HG02885 (cell line): ENCODE measurements around the gene FER.
"Not testable (repeated sequence)": the region's sequence is repeated elsewhere in the genome, so short reads cannot be mapped to it uniquely, and the experiment has no call there.

Source experiments
- ATAC-seq: cut with Tn5 transposase; IDR thresholded peaks from one replicate; pipeline ENCODE4 v1.9.1; 2021; ENCODE audit warnings: mild to moderate bottlenecking; ENCODE audit not compliant: unreplicated experiment, poor library complexity

Gene FER

DNA sequence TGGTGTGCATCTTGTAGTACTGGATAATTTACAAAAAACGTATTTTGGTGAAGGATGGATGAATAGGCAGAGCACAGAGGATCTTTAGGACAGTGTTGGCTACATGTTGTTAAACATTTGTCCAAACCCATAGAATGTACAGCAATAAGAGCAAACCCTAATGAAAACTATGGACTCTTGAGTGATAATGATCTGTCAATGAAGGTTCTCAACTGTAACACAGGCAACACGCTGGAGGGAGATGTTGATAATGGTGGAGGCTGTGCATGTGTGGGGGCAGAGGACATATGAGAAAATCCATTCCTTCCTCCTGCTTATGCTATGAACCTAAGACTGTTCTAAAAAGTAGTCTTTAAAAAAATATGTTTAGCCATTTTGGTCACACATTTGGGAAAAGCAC is 194.0 kb downstream of the FER start:
- ATAC-seq, result no peak

DNA sequence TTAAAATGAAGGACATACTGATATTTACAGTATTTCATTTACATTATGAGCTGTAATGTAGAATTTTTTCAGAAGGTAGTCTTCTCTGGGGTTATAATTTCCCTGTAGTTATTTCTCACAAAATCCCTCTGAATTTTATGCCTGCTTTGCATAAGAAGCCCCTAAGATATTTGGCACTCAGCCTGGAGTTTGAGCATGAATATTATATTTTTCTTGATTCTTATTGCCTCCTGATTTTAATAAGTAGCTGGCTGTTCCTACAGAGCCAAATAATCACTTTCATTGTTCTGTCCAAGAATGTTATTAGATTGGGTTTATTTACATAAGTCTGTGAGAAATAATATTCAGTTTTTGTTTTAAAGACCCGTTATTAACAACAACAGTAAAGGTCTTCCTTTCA is 195.0 kb downstream of the FER start:
- ATAC-seq, result no peak

DNA sequence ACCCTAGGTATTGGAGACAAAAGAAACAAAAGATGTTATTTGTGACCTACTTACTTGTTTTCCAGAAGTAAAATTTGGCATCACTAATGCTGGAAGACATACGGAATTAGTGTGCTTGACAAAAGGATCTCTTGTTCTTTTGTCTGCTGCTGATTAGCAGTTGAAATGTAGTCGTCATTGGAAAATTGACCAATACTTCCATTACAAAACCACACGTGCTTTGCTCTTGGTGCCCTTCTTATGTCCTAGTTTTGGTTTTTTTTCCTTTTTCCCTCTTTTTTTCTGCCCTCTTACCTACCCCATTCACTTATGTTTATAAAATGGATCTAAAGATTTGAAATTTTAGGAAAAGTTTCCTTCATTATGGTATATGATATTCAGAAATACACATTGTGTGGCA is 197.4 kb downstream of the FER start:
- ATAC-seq, result no peak

DNA sequence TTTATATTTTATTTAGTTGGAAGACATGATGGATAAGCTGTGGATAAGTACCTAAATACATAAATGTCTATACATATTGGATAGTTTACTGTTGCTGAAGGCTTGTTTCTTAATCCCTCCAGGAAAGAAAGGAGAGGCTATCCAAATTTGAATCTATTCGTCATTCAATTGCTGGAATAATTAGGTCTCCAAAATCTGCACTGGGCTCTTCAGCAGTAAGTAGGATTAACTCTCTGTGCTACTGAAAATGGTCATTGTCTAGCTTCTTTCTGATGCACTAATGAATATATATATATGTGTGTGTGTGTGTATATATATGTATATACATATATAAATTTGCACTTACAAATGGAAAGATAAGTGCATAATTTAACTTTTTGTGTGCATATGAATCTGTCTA is 198.3 kb downstream of the FER start:
- ATAC-seq, result no peak

DNA sequence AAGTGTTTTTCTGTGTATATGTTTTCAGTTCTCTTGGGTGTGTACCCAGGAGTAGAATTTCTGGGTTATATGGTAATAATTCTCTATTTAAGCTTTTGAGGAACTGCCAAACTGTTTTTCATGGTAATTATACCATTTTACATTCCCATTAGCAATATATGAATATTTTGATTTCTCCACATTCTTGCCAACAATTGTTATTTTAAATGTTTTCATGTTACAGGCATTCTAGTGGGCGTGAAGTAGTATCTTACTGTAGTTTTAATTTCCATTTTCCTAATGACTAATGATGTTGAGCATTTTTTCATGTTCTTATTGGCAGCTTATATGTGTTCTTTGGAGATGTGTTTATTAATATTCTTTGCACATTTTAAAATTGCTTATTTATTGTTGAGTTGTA is 199.5 kb downstream of the FER start:
- no peak for ATAC-seq

DNA sequence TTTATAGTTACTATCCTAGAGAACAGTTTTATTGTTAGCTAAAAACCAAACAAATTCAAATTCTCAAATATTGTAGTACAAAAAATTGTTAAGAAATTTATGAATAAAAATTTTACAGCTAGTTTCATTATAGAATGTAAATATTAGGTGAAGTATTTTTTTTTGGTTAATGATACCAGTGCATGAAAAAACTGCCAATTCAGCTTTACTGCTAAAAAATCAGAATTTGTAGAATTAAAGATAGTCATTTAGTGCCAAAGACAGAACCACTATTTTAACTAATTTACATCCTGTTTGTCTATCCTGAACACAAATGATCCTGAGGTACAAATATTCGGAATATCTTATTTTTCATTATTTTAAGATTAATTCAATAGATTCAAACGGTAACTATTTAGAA is 202.6 kb downstream of the FER start:
- no peak for ATAC-seq

DNA sequence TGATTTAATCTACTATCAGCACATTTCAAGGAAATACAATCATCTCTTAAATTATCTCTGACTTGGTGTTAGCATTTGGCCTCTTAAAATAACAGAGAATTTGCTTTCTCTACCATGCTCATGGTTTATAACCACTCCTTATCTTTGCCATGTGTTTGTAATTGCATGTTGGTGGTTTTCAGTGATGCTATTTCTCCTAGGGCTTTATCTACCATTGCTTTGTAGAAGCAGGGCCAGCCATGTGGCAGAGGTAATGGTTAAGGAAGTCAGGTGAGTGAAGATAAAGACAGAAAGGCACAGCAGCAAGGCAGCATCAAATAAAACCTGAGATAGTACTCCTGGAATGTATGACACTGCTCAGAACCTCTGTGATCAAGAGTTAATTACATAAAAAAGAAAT is 206.2 kb downstream of the FER start:
- no peak for ATAC-seq

DNA sequence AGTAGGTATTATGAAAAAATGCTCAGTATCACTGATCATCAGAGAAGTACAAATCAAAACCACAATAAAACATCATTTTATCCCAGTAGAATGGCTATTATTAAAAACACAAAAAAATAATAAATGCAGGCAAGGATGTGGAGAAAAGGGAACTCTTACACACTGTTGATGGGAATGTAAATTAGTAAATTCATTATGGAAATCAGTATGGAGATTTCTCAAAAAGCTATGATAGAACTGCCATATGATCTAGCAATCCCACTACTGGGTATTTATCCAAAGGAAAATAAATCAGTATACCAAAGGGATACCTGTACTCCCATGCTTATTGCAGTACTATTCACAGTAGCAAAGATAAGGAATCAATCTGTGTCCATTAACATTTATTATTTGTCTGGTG is 209.6 kb downstream of the FER start:
- ATAC-seq, result no peak

DNA sequence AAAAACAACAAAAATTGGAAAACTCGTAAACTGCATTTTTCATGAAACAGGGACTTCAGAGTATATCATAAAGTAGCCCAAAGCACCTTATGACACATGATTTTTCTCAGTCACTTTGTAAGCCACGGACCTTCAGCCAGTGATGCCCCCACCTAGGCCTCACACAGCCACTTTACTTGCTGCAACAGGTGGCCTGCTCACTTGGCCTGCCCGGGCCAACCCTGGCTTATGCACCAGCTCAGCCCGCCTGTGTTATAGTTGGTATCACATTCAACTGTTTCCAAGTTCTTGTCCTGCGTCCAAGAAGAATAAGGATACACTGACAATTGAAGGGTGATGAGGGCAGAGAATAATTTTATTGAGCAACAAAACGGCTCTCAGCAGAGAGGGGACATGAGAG is 219.2 kb downstream of the FER start:
- no peak for ATAC-seq

DNA sequence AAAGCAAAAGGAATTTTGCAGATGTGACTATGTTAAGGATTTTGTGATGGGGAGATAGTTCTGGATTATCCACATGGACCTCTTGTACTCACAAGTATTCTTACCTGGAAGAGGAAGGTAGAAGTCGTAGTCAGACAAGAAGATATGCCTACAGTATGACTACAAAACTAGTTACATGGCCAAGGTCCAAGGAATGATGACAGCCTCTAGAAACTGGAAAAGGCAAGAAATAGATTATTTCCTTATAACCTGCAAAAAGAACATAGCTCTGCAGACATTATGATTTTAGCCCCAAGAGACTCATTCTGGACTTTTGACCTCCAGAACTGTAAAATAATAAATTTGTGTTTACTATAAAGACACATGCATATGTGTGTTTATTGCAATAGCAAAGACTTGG is 226.9 kb downstream of the FER start:
- no peak for ATAC-seq

DNA sequence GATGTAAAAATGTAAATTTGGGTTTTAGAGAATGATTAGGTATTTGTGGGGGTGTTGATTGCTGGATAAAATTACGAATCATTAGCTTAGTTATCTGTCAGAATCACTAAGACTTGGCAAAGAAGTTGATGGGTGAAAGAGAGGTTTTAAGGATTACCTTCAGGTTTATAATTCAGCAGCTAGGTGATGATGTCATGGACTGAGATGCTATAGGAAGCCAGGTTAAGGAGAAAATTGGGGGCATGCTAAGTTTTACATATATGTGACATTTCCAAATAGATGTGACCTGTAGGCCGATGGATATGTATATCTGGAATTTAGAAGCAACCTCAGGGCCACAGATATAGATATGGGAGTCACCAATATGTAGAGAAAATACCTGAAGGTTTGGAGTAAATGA is 228.0 kb downstream of the FER start:
- no peak for ATAC-seq

DNA sequence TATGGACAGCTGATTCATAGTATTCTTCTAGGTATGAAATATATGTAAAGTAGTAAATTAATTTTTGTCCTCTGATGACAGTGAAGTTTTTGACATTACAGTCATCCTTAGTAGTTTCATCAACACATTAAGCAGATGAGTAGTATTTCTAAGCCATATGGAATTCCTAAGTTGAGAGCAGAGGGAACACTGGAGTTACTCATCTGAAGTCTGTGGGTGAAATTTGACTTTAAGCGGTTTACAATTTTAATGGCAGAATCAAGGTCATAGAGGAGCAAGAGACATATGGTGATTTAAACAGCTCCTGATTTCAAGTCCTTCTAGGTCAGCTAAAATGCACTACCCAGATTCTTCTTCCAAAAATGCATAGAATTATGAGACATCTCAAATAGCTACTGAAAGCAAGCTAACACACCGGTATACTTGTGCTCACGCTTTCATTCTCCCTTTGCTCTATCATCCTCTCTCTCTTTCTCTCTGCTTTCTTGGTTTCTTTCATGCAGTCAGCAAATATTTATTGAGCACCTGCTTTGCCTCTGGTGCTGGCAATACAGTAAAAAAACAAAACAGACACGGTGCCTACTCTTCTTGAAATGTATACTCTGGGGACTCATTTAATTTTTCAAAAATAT is 235.9 kb downstream of the FER start:
- ATAC-seq, result no peak

DNA sequence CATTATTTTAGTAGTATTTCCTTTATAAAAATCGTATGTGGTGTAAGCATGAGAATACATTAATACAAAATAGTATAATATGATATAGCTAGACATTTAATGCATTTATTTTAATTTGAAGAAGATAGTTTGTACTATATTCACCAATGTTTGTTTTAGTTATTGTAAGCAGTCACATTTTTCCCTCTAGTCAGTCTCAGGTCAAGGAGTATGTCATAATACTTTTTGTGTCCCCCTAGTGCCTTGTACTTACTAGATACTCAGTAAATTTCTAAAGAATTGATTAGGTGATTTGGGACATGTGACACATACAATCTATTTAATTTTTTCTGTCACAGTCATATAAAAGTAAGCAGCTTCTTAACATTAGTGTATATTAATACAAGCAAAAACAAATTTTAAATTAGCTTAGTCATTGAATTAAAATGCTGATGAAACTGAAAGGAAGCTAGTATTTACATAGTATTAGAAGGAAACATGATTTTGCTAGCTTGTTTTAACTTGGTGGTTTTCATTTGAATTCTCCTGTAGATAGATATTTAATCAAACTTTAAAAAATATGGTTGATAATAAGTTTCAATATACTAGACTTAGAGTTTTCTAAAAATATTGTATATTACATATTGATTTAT is 242.2 kb downstream of the FER start:
- no peak for ATAC-seq

DNA sequence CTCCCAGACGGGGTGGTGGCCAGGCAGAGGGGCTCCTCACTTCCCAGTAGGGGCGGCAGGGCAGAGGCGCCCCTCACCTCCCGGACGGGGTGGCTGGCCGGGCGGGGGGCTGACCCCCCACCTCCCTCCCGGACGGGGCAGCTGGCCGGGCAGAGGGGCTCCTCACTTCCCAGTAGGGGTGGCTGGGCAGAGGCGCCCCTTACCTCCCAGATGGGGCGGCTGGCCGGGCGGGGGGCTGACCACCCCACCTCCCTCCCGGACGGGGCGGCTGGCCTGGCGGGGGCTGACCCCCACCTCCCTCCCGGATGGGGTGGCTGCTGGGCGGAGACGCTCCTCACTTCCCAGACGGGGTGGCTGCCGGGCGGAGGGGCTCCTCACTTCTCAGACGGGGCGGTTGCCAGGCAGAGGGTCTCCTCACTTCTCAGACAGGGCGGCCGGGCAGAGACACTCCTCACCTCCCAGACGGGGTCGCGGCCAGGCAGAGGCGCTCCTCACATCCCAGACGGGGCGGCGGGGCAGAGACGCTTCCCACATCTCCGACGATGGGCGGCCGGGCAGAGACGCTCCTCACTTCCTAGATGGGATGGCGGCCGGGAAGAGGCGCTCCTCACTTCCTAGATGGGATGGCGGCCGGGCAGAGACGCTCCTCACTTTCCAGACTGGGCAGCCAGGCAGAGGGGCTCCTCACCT is 244.8 kb downstream of the FER start:
- ATAC-seq, result not testable (repeated sequence)

DNA sequence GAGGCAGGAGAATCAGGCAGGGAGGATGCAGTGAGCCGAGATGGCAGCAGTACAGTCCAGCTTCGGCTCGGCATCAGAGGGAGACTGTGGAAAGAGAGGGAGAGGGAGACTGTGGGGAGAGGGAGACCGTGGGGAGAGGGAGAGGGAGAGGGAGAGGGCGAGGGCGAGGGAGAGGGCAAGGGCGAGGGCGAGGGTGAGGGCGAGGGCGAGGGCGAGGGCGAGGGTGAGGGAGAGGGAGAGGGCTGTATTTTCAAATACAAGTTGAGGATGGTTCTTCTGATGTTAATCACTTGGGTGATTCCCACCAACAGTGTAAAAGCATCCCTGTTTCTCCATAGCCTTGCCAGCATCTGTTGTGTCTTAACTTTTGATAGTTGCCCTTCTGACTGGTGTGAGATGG is 245.7 kb downstream of the FER start:
- not testable (repeated sequence) for ATAC-seq

DNA sequence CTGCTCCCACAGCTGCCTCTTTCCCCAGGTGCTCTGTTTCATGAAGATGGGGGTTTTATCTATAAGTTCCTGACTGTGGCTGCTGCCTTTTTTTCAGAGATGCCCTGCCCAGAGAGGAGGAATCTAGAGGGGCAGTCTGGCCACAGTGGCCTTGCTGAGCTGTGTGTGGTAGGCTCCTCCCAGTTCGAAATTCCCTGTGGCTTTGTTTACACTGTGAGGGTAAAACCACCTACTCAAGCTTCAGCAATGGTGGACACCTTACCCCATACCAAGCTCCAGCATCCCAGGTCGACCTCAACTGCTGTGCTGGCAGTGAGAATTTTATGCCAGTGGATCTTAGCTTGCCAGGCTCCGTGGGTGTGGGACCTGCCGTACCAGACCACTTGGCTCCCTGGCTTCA is 250.0 kb downstream of the FER start:
- no peak for ATAC-seq

DNA sequence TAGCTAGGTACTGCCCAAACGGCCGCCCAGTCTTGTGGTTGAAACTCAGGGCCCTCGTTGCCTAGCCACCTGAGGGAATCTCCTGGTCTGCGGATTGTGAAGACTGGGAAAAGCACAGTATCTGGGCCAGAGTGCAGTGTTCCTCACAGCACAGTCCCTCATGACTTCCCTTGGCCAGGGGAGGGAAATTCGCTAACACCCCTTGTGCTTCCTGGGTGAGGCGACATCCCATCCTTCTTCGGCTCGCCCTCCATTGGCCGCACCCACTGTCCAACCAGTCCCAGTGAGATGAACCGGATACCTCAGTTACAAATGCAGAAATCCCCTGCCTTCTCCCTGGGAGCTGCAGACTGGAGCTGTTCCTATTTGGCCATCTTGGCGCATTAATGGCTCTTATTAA is 250.5 kb downstream of the FER start:
- no peak for ATAC-seq

DNA sequence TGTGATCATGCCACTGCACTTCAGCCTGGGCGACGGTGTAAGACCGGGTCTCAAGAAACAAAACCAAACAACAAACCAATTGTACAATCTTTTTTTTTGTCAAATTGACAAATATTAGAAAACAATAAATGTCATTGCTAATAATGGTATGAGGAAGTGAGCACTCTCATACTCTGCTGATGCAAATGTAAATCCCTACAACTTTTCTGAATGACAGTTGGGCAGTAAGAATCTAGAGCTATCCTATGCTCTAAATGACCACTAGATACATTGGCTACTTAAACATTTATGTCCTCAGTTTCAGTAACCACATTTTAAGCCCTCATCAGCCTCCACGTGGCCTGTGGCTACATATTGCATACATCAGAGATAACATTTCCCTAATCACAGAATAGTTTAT is 256.2 kb downstream of the FER start:
- no peak for ATAC-seq

DNA sequence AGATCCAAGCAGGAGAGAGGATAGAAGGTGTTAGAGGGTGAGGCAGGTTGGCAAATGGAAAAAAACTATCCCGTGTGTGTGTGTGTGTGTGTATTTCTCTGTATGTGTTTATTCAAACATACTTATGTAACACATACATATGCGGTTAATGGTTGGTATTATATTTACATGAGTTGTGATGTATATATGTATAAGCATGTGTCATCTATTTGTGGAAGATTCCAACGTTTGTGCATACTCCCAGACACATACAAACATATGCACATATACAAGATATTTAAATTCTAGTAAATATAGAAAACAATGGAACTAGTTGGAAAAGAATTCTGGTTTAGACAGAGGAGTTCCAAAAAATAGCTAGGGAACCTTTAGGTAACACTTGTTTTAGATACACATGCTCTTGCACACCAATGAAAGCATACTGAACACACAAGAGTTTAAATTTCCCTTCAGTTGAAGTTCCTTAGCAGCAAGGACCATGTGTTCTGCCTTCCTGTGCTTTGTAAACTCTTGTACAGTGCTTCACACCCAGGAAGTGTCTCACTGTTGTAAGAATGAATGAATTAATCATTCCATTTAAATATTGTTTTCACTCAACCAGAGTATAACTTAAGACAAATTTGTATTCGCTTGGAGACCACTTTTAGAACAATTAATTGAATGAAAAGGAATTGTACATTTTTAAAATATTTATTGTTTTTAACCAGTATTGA is 257.8 kb downstream of the FER start:
- no peak for ATAC-seq

DNA sequence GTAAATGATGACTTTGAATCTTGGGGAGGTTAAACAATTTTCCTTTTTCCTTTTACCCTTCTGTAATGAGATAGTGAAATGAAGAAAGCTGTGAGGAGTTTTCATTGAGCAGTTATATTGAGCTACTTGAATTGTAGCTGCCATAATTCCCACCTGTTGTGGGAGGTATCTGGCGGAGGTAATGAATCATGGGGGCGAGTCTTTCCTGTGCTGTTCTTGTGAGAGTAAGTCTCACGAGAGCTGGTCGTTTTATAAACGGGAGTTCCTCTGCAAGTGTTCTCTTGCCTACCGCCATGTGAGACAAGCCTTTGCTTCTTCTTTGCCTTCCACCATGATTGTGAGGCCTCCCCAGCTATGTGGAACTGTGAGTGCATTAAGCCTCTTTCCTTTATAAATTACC is 258.4 kb downstream of the FER start:
- ATAC-seq, result no peak

DNA sequence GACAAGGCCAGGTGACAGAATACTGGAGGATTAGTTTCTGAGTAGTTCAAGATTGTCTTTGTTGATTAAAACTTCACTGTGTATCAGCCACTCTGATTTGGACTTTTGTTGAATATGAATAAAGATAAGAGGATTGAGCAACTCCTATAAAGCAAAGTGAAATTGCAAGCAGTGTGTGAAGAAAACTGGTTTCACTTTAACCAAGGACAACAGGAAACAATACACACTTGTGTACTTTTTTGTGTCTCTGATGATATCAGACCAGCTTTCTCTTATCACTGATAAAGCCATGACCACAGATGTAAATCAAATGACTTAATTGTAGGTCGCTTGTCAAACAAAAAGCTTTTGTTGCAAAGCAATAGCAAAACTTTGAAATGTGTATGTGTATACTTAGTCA is 268.6 kb downstream of the FER start:
- ATAC-seq, result no peak
